ENCODE measurements around the gene SLC12A6. TPM values are rescaled to one million over a fixed set of nuclear protein-coding genes. Genes with fewer than 3 reads are reported as not detected.

The SLC12A6 gene
- total and polyA plus RNA-seq, 2 of the 13 experiments (the other 11 are each of a cell fraction or from before 2014, with no cell fraction given), result 15.2 to 30.1 TPM

GRCh38 chr15:34318277-34319079 lies 19.1 kb downstream of the SLC12A6 start (continued):
- TF ChIP-seq PRDM15 (CRISPR knock-in tag; IDR thresholded peaks at IDR 0.05) (peak; percentile 89), PHF20 (CRISPR knock-in tag; IDR thresholded peaks at IDR 0.05) (peak; percentile 52; the same call in 1 of the 2 replicates)

- ATAC-seq, result no peak
- H3K27ac ChIP-seq (ENCODE audit: extremely low read length, insufficient read depth, low read length), result no peak overlapping the region
- no peak overlapping the region for H2AFZ ChIP-seq (ENCODE audit: low read length)
- TF ChIP-seq ZNF354B (CRISPR knock-in tag; IDR thresholded peaks at IDR 0.05), result no peak
- TF ChIP-seq FOXP4 (CRISPR knock-in tag; IDR thresholded peaks at IDR 0.05), result no peak
- no peak for TF ChIP-seq ZNF841 (CRISPR knock-in tag; IDR thresholded peaks at IDR 0.05; ENCODE audit: borderline replicate concordance)
- TF ChIP-seq PRDM15 (CRISPR knock-in tag; IDR thresholded peaks at IDR 0.05), result no peak
- no peak for TF ChIP-seq ZNF335 (CRISPR knock-in tag; IDR thresholded peaks at IDR 0.05)
- no peak for TF ChIP-seq LBX2 (CRISPR knock-in tag; IDR thresholded peaks at IDR 0.05; ENCODE audit: borderline replicate concordance)
- TF ChIP-seq HCFC1 (IDR thresholded peaks at IDR 0.05; ENCODE audit: low read depth, low read length), result no peak
Observed at GRCh38 chr15:34314491-34315490, 22.8 kb downstream of the SLC12A6 start.

More at GRCh38 chr15:34314491-34315490, 22.8 kb downstream of the SLC12A6 start:
- ChIA-PET POLR2A (no interaction called here), CTCF (ENCODE audit: low intra/inter-chr PET ratio, low total read pairs) (no interaction called here)
- Histone ChIP-seq H4K20me1 (ENCODE audit: insufficient read depth, low read length) (no peaks in the 10 kb centered on the region), H3K4me3 (replicated peaks in 1 of 3; ENCODE audit: insufficient read depth in 1 of 3, low read depth in 2 of 3, low read length in 3 of 3) (no peak overlapping the region), H3K27me3 (ENCODE audit: control insufficient read depth in 1 of 2, insufficient read depth in 2 of 2, low read length in 2 of 2) (no peaks in the 10 kb centered on the region), H3K79me2 (ENCODE audit: insufficient read depth, low read length) (peaks cover 27% of the 10 kb centered on the region), H3K4me1 (ENCODE audit: insufficient read depth, low read length) (peaks cover 14% of the 10 kb centered on the region), H3K9ac (ENCODE audit: insufficient read depth, low read depth, low read length) (no peak overlapping the region), H3K9me3 (ENCODE audit: low read length) (no peaks in the 10 kb centered on the region), H3K36me3 (replicated peaks in 1 of 2; ENCODE audit: control insufficient read depth in 1 of 2, insufficient read depth in 2 of 2, low read length in 2 of 2) (peaks cover 2 to 7% of the 10 kb centered on the region in 2 experiments; a peak in 4 of 5 replicates), H3K4me2 (ENCODE audit: low read depth, low read length) (no peak overlapping the region)
- intact Hi-C loops (cut with micrococcal nuclease; ENCODE audit: unreplicated experiment), result no loop called here
- no TSS peak for BruUV-seq (replicated peaks)
- 94% methylated on average over 3 of the region's 3 CpGs for WGBS (ENCODE audit: low lambda C conversion rate)
- in situ Hi-C loops (cut with HindIII; ENCODE audit: extremely low pct_ligation_motif_present, low pct_unique_long_range_greater_than_20kb), result no loop called here
- DNase-seq (ENCODE audit: low spot score) (no peak), FAIRE-seq (no peak)

Measured in HepG2 (cell line).